Transverse colon (tissue), 4 donors: ENCODE results near the gene RPAP3. TPM values are rescaled to one million over a fixed set of nuclear protein-coding genes. Genes with fewer than 3 reads are reported as not detected.

Experiments
- DNase-seq: peaks from one replicate; pipeline ENCODE4 v3.0.0-alpha.2; 2019
- H3K27ac ChIP-seq, 4 donors: fragments of 200-600 bp; sonication (generic); 2 replicates each; pipeline ENCODE4 v1.5.1; 2016 to 2018; ENCODE audit warnings: inconsistent platforms in 4 of 4
- H3K27me3 ChIP-seq: fragments of 200-600 bp; sonication (generic); 2 replicates; pipeline ENCODE4 v1.5.1; 2017; ENCODE audit warnings: inconsistent platforms
- H3K36me3 ChIP-seq, 4 donors: fragments of 200-600 bp; sonication (generic); 2 replicates each; pipeline ENCODE4 v1.5.1; 2017 to 2019; ENCODE audit warnings: inconsistent platforms in 4 of 4
- H3K4me1 ChIP-seq, 4 donors: fragments of 200-600 bp; sonication (generic); 2 replicates each; pipeline ENCODE4 v1.5.1; 2017 to 2020; ENCODE audit warnings: inconsistent platforms in 4 of 4
- H3K4me3 ChIP-seq, 4 donors: fragments of 200-600 bp; sonication (generic); 1 replicate in 1 of 4; 2 replicates in 3 of 4; pipeline versions ENCODE4 v1.5.1 to v1.6.1; 2017 to 2019; ENCODE audit warnings: inconsistent platforms in 4 of 4
- H3K9me3 ChIP-seq, 2 donors: fragments of 200-600 bp; sonication (generic); 2 replicates each; pipeline ENCODE4 v1.5.1; 2017 to 2019; ENCODE audit warnings: inconsistent platforms in 2 of 2
- EP300 ChIP-seq: sonication (generic); formaldehyde crosslinking; IDR thresholded peaks from one replicate; pipeline ENCODE4 v1.6.1; 2017; ENCODE audit warnings: antibody characterized with exemption, low read depth
- POLR2A ChIP-seq: fragments of 450-650 bp; IDR thresholded peaks from one replicate; pipeline ENCODE4 v1.6.1; 2016; ENCODE audit warnings: antibody characterized with exemption, mild to moderate bottlenecking, moderate library complexity
- POLR2AphosphoS5 ChIP-seq, 3 donors: sonication (generic); formaldehyde crosslinking; IDR thresholded peaks; one replicate each; pipeline ENCODE4 v1.6.1; 2016; ENCODE audit warnings: antibody characterized with exemption in 3 of 3
- WGBS, 2 donors: methylation state at CpG; one replicate each; pipeline ENCODE4 v1.1.5; 2018; ENCODE audit warnings: low coverage in 1 of 2; 5-methylcytosine and 5-hydroxymethylcytosine counted together
- in situ Hi-C, 4 donors: fragments of 200-750 bp; cut with MboI; loops; one replicate each; pipeline versions ENCODE4 v1.15.0 to v1.15.1; 2017; ENCODE audit warnings: low sequenced_read_pairs in 3 of 4, low pct_ligation_motif_present in 1 of 4, low pct_unique_long_range_greater_than_20kb in 1 of 4
- intact Hi-C: fragments of 100-400 bp; cut with DNase I; formaldehyde crosslinking; loops from one replicate; pipeline ENCODE4 v1.15.1; 2023; ENCODE audit warnings: low total_unique reads
- total RNA-seq, 4 donors: library from RNA; depleted of rRNA; stranded (reverse); fragments of >200 nt; gene quantifications; one replicate each; pipeline ENCODE4 v1.1.0, GENCODE V29; 2016
- TF ChIP-seq, protein P1 (sequence below), 5 experiments: fragments of 200-600 bp in 3 of 5; fragments of 450-650 bp in 2 of 5; sonication (generic) in 3 of 5; IDR thresholded peaks; 1 replicate in 2 of 5; 2 replicates in 3 of 5; pipeline ENCODE4 v1.5.1; 2016 to 2017; ENCODE audit warnings: antibody characterized with exemption in 5 of 5, inconsistent platforms in 3 of 5, mild to moderate bottlenecking in 2 of 5, moderate library complexity in 1 of 5

The RPAP3 gene
- total RNA-seq, 4 donors from 2014 or later, result 8.1 to 16.0 (median 9.3) TPM

DNA sequence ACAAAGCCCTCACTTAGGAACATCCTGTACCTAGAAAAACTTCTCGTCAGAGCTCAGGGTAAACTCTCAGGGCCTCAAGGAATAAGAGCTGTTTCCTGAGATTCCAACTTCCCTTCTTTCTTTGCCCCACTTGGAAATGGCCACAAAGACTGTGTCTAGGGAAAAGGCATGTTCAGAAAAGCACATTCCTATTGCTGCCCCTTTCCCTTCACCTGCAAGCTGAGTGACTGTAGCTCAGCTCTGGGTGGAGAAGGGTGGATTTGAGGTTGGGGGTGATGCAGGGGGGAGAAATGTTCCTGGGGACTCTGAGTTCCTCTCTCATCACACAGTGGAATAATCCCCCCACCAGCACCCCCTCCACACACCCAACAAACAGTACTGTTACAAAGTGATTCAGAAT is 12.7 kb upstream of the RPAP3 start:
- H3K9me3 ChIP-seq, result no peaks in the 10 kb centered on the region
- intact Hi-C loops, result loop anchor here (2.0 to 5.0 kb wide), 2 partner anchors 18 to 119 kb away; no protein-coding TSS in a partner anchor
- no peaks in the 10 kb centered on the region for H3K36me3 ChIP-seq
- DNase-seq, result no peak
- peak overlapping the region; percentile 87 to 93 (median 88) for H3K27ac ChIP-seq
- 83% methylated on average over 1 of the region's 1 CpG for WGBS, 2 donors
- TF ChIP-seq POLR2A (no peak), EP300 (no peak), POLR2AphosphoS5 (IDR thresholded peaks at IDR 0.05) (no peak)
- TF ChIP-seq, protein P1, sequence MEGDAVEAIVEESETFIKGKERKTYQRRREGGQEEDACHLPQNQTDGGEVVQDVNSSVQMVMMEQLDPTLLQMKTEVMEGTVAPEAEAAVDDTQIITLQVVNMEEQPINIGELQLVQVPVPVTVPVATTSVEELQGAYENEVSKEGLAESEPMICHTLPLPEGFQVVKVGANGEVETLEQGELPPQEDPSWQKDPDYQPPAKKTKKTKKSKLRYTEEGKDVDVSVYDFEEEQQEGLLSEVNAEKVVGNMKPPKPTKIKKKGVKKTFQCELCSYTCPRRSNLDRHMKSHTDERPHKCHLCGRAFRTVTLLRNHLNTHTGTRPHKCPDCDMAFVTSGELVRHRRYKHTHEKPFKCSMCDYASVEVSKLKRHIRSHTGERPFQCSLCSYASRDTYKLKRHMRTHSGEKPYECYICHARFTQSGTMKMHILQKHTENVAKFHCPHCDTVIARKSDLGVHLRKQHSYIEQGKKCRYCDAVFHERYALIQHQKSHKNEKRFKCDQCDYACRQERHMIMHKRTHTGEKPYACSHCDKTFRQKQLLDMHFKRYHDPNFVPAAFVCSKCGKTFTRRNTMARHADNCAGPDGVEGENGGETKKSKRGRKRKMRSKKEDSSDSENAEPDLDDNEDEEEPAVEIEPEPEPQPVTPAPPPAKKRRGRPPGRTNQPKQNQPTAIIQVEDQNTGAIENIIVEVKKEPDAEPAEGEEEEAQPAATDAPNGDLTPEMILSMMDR (IDR thresholded peaks at IDR 0.05), result no peak
- in situ Hi-C loops, result loop anchor here in 2 of 4 donors (5.0 to 10.0 kb wide), 3 partner anchors 56 to 116 kb away; partner anchors contain the start of gene SLC48A1 (in 1 of the 2)
- no peak overlapping the region for H3K4me3 ChIP-seq
- peaks cover 24 to 36% (median 26%) of the 10 kb centered on the region in 4 donors for H3K4me1 ChIP-seq
- H3K27me3 ChIP-seq, result no peaks in the 10 kb centered on the region

DNA sequence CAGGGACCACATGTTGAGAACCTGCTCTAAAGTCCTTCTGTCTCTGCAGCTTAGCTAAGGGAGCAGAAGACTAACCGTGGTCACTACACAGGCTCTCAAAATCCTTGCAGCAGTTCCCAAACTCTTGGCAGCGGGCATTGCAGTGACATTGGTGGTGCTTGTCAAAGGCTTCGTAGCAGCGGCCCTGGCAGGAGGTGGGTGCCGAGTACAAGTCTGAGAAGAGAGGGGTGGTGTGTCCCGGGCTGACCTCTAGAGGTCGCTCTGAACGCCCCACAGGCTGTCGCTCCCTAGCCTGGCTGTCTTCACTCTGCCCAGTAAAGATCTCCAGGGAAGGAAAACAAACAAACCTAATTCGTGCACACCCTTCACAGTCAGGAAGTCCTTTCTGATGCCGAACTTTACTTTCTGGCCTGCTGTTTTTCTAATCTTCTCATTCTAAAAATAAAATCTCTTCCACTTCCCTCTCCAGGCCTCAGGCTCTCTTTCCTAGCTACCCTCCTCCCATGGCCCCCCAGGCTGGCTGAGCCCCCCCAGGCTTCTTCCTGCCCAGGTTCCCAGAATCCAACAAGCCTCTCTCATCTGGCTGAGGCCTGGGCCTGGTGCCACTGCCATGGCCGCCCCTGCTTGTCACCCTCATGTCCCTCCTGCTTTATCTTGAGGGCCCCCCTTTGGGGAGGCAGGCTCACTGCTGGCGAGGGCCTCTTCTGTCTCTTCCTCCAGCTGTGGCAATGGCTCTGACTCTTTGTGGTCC is 11.8 kb upstream of the RPAP3 start:
- Histone ChIP-seq H3K4me1 (peaks cover 24 to 36% (median 26%) of the 10 kb centered on the region in 4 donors), H3K27ac (peak overlapping the region; percentile 87 to 93 (median 88)), H3K27me3 (no peaks in the 10 kb centered on the region), H3K4me3 (no peak overlapping the region), H3K9me3 (no peaks in the 10 kb centered on the region), H3K36me3 (no peaks in the 10 kb centered on the region)
- WGBS, 2 donors, result 10 to 23% methylated on average over 2 to 13 of the region's 13 CpGs
- peak; percentile 83 for DNase-seq
- TF ChIP-seq, protein P1 (IDR thresholded peaks at IDR 0.05), result peak; percentile 62 to 82 (median 79)
- TF ChIP-seq POLR2AphosphoS5 (IDR thresholded peaks at IDR 0.05) (peak in 1 of 3 donors; percentile 24), EP300 (no peak)
- intact Hi-C loops, result loop anchor here (2.0 to 5.0 kb wide), 2 partner anchors 19 to 120 kb away; no protein-coding TSS in a partner anchor
- in situ Hi-C loops, result loop anchor here in 2 of 4 donors (5.0 to 10.0 kb wide), 3 partner anchors 57 to 117 kb away; partner anchors contain the start of gene SLC48A1 (in 1 of the 2)

DNA sequence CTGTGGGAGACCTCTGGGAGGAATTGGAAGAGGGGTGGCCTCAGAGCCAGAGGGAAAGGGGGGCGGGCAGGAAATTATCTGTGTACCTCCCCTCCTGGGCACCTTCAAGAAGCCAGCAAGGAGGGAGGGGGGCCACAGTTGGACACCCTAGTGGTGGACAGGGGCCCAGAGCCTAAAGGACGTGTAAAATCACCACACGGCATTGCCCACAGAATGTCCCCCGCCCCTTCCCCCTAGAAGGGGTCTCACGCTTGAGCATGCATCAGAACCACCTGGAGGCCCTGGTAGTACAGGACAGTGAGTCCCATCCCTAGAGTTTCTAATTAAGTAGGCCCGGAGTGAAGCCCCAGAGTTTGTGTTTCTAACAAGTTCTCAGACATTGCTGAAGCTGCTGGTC is 11.2 kb upstream of the RPAP3 start:
- intact Hi-C loops, result loop anchor here (5.0 kb wide), 1 partner anchor 120 kb away; no protein-coding TSS in a partner anchor
- DNase-seq, result no peak
- WGBS, 2 donors, result 84% methylated on average over 6 of the region's 6 CpGs; no CpG with 5 or more reads in 1 of the 2 donors
- in situ Hi-C loops, result loop anchor here in 2 of 4 donors (5.0 to 10.0 kb wide), 3 partner anchors 58 to 118 kb away; partner anchors contain the start of gene SLC48A1 (in 1 of the 2)
- Histone ChIP-seq H3K4me1 (peaks cover 24 to 36% (median 26%) of the 10 kb centered on the region in 4 donors), H3K27me3 (no peaks in the 10 kb centered on the region), H3K27ac (peak overlapping the region; percentile 87 to 93 (median 88)), H3K9me3 (no peaks in the 10 kb centered on the region), H3K36me3 (no peaks in the 10 kb centered on the region), H3K4me3 (no peak overlapping the region)
- TF ChIP-seq POLR2A, result no peak
- no peak for TF ChIP-seq EP300
- TF ChIP-seq POLR2AphosphoS5 (IDR thresholded peaks at IDR 0.05), result no peak
- TF ChIP-seq, protein P1 (IDR thresholded peaks at IDR 0.05), result no peak

DNA sequence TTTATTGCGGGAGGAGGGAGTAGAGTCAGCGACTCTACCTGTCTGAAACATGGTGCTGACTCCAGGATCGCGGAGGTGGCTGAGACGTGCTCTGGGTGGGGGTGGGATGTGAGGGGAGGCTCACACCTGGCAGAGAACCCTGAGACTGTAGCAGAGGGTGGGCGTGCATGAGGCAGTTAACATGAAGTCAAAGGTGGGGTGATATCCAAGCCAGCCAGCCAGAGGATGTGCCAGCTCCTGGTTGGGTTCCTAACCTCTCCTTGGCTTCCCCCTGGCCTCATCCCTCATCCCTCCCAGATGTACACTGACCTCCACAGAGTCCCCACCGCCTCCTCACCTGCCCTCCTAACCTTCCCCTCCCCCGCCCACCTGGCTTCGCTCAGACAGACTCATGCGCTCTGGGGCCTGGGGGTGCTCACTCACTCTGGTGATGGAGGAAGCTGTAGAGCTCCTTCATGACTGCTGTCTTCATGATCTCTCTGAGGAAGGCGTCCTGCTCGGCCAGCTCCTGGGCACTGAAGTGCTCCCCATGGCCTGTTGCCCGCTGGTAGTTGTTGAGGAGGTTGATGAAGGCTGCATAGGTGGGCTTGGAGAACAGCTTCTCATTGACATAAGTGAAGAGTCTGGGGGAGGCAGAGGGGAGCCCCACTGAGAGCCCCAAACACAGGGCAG is 10.2 kb upstream of the RPAP3 start:
- intact Hi-C loops (loop anchor here (5.0 kb wide), 1 partner anchor 121 kb away; no protein-coding TSS in a partner anchor), in situ Hi-C loops (loop anchor here in 2 of 4 donors (5.0 to 10.0 kb wide), 3 partner anchors 59 to 119 kb away; partner anchors contain the start of gene SLC48A1 (in 1 of the 2))
- Histone ChIP-seq H3K9me3 (no peaks in the 10 kb centered on the region), H3K4me3 (no peak overlapping the region), H3K36me3 (no peaks in the 10 kb centered on the region), H3K27ac (peak overlapping the region; percentile 5 to 93 (median 88)), H3K4me1 (peaks cover 24 to 36% (median 26%) of the 10 kb centered on the region in 4 donors), H3K27me3 (no peaks in the 10 kb centered on the region)
- 79% methylated on average over 13 of the region's 13 CpGs; no CpG with 5 or more reads in 1 of the 2 donors for WGBS, 2 donors
- TF ChIP-seq EP300 (no peak), POLR2A (no peak), POLR2AphosphoS5 (IDR thresholded peaks at IDR 0.05) (no peak)
- DNase-seq, result no peak
